Osteoblast (primary cell): Measurements from ENCODE around the gene PPP1R18. TPM values are rescaled to one million over a fixed set of nuclear protein-coding genes. Genes with fewer than 3 reads are reported as not detected.

Experiments used
- DNase-seq: peaks from one replicate; pipeline ENCODE4 v3.0.0; 2011; ENCODE audit warnings: low spot score, mixed read lengths; ENCODE audit not compliant: insufficient read length; ENCODE audit errors: missing footprints
- H2AFZ ChIP-seq: 2 replicates; pipeline ENCODE4 v1.6.0; 2011; ENCODE audit warnings: mild to moderate bottlenecking, low read length
- H3K27ac ChIP-seq: 2 replicates; pipeline ENCODE4 v1.5.1; 2011; ENCODE audit warnings: mild to moderate bottlenecking, low read depth, low read length, moderate library complexity
- H3K27me3 ChIP-seq: 2 replicates; pipeline ENCODE4 v1.6.0; 2012; ENCODE audit warnings: mild to moderate bottlenecking, control low read depth, inconsistent platforms, low read length, moderate library complexity; ENCODE audit not compliant: insufficient read depth
- H3K36me3 ChIP-seq: 2 replicates; pipeline ENCODE4 v1.5.1; 2011; ENCODE audit warnings: mild to moderate bottlenecking, low read length, control low read depth, moderate library complexity; ENCODE audit not compliant: insufficient read depth
- H3K4me1 ChIP-seq: 2 replicates; pipeline ENCODE4 v1.5.1; 2011; ENCODE audit warnings: mild to moderate bottlenecking, low read length, control low read depth, moderate library complexity; ENCODE audit not compliant: insufficient read depth
- H3K4me2 ChIP-seq: 2 replicates; pipeline ENCODE4 v1.6.0; 2011; ENCODE audit warnings: mild to moderate bottlenecking, low read length; ENCODE audit not compliant: insufficient read depth
- H3K4me3 ChIP-seq: fragments of 200-600 bp; sonication (generic); 3 replicates; pipeline ENCODE4 v1.5.1; 2012; ENCODE audit warnings: mild to moderate bottlenecking, low read length, inconsistent platforms; ENCODE audit not compliant: insufficient read depth
- H3K79me2 ChIP-seq: 2 replicates; pipeline ENCODE4 v1.6.0; 2012; ENCODE audit warnings: mild to moderate bottlenecking, low read length, control low read depth, inconsistent platforms; ENCODE audit not compliant: insufficient read depth
- H3K9me3 ChIP-seq: 2 replicates; pipeline ENCODE4 v1.5.1; 2011; ENCODE audit warnings: low read depth, low read length, control low read depth
- H4K20me1 ChIP-seq: 2 replicates; pipeline ENCODE4 v1.6.0; 2012; ENCODE audit warnings: mild to moderate bottlenecking, low read length, control low read depth; ENCODE audit not compliant: insufficient read depth
- total RNA-seq: library from RNA; depleted of rRNA; stranded (reverse); fragments of >200 nt; gene quantifications from 2 replicates; pipeline ENCODE4 v1.2.3, GENCODE V29; 2012
- TF ChIP-seq, protein P1 (sequence below): IDR thresholded peaks from 2 replicates; pipeline ENCODE4 v1.5.1; 2011; ENCODE audit warnings: mild to moderate bottlenecking, low read depth, low read length, moderate library complexity; ENCODE audit errors: extremely low read depth

Gene PPP1R18
- total RNA-seq, 1 donor: 62.6 TPM

DNA sequence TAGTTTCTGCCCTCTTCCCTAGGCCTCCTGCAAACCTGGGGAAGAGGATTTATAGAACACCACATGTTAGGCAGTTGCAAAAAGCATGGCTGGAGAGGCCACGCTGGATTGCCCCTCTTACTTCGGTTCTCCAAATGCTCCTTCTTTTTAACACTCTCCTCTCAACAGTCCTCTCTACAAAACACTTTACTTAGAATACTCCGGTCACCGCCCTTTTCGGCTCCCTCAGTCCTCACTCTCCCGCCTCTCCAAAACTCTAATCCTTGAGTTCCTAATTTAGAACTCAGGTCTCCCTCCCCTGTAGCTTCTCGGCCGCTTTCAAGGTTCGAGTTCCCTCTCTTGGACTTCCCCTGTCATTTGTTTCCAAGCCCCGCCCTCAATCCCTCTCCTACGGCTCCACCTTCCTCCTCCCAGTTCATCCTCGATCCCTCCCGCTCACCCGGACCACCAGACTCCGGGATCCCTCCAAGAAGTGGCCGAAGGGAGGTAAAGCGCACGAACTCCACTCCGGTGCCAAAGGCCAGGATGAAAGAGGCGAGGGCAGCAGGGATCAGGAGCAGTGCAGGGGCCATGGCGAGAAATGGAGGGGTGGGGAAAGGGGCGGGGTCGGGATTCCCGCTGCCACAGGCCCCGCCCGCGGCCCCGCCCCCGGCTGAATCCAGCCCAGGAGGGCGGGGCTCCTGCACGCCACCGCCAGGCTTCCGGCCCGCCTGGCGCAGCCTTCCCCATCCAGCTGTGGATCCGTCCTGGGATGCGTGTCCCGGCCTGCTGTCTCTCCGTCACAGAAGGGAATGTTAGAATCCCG lies 4.2 kb upstream of the PPP1R18 start, which contains the start of gene NRM:
Gene NRM, minus strand, starts transcription at position 582 of the 805 bp plus-strand sequence. Its CDS starts 10 bp downstream, at position 572.
- Histone ChIP-seq H3K27me3 (no peaks in the 10 kb centered on the region), H3K4me3 (peak within 1 kb of the TSS; percentile 85), H2AFZ (peak within 1 kb of the TSS; percentile 95), H3K4me2 (peak within 1 kb of the TSS; percentile 81), H3K79me2 (peaks cover 36% of the 10 kb centered on the region), H4K20me1 (peaks cover 7% of the 10 kb centered on the region), H3K36me3 (no peaks in the 10 kb centered on the region), H3K4me1 (peaks cover 35% of the 10 kb centered on the region), H3K27ac (peak within 1 kb of the TSS; percentile 74), H3K9me3 (no peaks in the 10 kb centered on the region)
- peak; percentile 96 for DNase-seq
- TF ChIP-seq, protein P1, sequence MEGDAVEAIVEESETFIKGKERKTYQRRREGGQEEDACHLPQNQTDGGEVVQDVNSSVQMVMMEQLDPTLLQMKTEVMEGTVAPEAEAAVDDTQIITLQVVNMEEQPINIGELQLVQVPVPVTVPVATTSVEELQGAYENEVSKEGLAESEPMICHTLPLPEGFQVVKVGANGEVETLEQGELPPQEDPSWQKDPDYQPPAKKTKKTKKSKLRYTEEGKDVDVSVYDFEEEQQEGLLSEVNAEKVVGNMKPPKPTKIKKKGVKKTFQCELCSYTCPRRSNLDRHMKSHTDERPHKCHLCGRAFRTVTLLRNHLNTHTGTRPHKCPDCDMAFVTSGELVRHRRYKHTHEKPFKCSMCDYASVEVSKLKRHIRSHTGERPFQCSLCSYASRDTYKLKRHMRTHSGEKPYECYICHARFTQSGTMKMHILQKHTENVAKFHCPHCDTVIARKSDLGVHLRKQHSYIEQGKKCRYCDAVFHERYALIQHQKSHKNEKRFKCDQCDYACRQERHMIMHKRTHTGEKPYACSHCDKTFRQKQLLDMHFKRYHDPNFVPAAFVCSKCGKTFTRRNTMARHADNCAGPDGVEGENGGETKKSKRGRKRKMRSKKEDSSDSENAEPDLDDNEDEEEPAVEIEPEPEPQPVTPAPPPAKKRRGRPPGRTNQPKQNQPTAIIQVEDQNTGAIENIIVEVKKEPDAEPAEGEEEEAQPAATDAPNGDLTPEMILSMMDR: no peak

DNA sequence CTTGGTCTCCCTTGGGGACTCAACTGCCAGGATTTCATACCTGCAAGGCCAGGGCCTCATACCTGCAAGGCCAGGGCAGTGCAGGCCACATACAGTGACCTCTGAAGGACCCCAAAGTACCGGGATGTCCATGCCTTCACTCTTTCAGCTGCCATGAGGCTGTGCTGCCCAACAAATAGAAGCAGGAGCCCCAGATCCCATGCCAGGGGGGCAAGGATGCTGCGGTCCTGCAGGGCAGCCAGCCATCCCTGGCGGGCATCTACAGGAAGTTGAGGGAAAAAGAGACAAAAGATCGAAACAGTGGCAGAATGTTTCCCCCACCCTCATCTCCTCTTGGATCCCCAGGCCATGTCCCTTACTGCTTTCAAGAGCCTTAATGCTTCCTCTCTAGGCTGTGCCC lies 3.5 kb upstream of the PPP1R18 start:
- H3K9me3 ChIP-seq: no peaks in the 10 kb centered on the region
- H3K27ac ChIP-seq: peak overlapping the region; percentile 67
- H2AFZ ChIP-seq: peak overlapping the region; percentile 95
- peak overlapping the region; percentile 85 for H3K4me3 ChIP-seq
- H3K36me3 ChIP-seq: peaks cover under 1% of the 10 kb centered on the region
- peaks cover 13% of the 10 kb centered on the region for H4K20me1 ChIP-seq
- H3K27me3 ChIP-seq: no peaks in the 10 kb centered on the region
- DNase-seq: peak; percentile 55
- peaks cover 43% of the 10 kb centered on the region for H3K79me2 ChIP-seq
- TF ChIP-seq, protein P1: no peak
- H3K4me1 ChIP-seq: peaks cover 34% of the 10 kb centered on the region
- peak overlapping the region; percentile 81 for H3K4me2 ChIP-seq

DNA sequence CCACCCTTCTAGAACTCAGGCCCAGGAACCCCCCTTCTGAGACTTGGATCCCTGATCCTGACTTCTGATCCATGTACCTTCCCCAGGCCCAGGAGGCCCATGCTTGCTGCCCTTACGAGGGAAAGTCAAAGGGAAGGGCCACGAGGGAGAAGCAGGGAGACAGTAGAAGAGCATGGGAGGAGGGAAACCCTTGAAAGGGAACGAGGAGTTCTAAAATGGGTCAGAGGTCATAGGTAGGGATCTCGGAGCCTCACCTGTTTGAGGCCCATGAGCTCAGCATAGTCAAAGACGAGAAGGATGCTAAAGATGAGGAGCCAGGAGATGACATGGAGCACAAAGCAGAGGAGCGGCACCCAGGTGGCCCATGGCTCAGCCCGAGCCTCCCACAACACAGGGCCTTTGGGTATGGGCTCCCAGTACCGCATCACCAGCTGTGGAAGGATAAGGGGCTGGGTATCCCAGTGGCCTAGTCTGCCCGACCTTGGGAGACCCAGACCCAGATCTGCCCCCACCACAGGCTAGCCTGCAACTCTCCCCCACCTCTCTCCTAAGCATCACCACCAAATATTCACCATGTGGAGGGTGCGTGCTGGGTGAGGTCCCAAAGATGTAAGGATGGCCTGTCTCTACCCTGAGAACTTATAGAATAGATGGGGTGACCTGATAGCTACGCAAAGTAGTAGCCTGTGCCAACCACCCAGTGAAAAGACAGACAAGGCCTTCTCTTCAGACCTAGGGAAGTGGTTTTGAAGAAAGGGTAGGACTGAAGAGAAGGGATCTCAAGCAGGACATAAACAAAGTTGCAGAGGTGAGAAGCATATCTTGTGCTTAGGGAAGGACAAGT lies 2.8 kb upstream of the PPP1R18 start:
- no peak for DNase-seq
- H3K27me3 ChIP-seq: no peaks in the 10 kb centered on the region
- peak overlapping the region; percentile 81 for H3K4me2 ChIP-seq
- TF ChIP-seq, protein P1: no peak
- H4K20me1 ChIP-seq: peaks cover 18% of the 10 kb centered on the region
- H3K4me3 ChIP-seq: no peak overlapping the region
- H3K27ac ChIP-seq: peak overlapping the region; percentile 91
- peaks cover 50% of the 10 kb centered on the region for H3K79me2 ChIP-seq
- peaks cover 4% of the 10 kb centered on the region for H3K36me3 ChIP-seq
- no peaks in the 10 kb centered on the region for H3K9me3 ChIP-seq
- peaks cover 36% of the 10 kb centered on the region for H3K4me1 ChIP-seq
- no peak overlapping the region for H2AFZ ChIP-seq
